Measurements from ENCODE around the gene CES3. TPM values are rescaled to one million over a fixed set of nuclear protein-coding genes. Genes with fewer than 3 reads are reported as not detected.

CES3 gene
- total RNA-seq, 4 donors from 2014 or later, result 28.9 to 227 (median 161) TPM

GRCh38 chr16:67000384-67001351 is 39.6 kb downstream of the CES3 start:
- H3K36me3 ChIP-seq, result no peaks in the 10 kb centered on the region
- H3K9me3 ChIP-seq, result no peaks in the 10 kb centered on the region
- H3K4me3 ChIP-seq, result peak overlapping the region; percentile 53 to 69 (median 62)
- peak overlapping the region; percentile 37 to 69 (median 59) for H3K27ac ChIP-seq
- no peaks in the 10 kb centered on the region for H3K27me3 ChIP-seq
- peak; percentile 66 to 89 (median 78) for DNase-seq
- TF ChIP-seq, protein P1, sequence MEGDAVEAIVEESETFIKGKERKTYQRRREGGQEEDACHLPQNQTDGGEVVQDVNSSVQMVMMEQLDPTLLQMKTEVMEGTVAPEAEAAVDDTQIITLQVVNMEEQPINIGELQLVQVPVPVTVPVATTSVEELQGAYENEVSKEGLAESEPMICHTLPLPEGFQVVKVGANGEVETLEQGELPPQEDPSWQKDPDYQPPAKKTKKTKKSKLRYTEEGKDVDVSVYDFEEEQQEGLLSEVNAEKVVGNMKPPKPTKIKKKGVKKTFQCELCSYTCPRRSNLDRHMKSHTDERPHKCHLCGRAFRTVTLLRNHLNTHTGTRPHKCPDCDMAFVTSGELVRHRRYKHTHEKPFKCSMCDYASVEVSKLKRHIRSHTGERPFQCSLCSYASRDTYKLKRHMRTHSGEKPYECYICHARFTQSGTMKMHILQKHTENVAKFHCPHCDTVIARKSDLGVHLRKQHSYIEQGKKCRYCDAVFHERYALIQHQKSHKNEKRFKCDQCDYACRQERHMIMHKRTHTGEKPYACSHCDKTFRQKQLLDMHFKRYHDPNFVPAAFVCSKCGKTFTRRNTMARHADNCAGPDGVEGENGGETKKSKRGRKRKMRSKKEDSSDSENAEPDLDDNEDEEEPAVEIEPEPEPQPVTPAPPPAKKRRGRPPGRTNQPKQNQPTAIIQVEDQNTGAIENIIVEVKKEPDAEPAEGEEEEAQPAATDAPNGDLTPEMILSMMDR (IDR thresholded peaks at IDR 0.05), result peak in 1 of 6 experiments; percentile 2
- no peak for TF ChIP-seq POLR2A (IDR thresholded peaks at IDR 0.05)
- peaks cover 0 to 14% (median 7%) of the 10 kb centered on the region in 4 donors for H3K4me1 ChIP-seq

- Histone ChIP-seq H3K4me1 (peaks cover 0 to 14% (median 7%) of the 10 kb centered on the region in 4 donors), H3K27ac (no peak overlapping the region), H3K27me3 (no peaks in the 10 kb centered on the region), H3K4me3 (no peak overlapping the region), H3K9me3 (no peaks in the 10 kb centered on the region), H3K36me3 (no peaks in the 10 kb centered on the region)
- no peak for DNase-seq
- TF ChIP-seq, protein P1 (IDR thresholded peaks at IDR 0.05), result no peak
- TF ChIP-seq POLR2A (IDR thresholded peaks at IDR 0.05), result no peak
Measured at GRCh38 chr16:67001726-67002125, 40.7 kb downstream of the CES3 start.

DNA sequence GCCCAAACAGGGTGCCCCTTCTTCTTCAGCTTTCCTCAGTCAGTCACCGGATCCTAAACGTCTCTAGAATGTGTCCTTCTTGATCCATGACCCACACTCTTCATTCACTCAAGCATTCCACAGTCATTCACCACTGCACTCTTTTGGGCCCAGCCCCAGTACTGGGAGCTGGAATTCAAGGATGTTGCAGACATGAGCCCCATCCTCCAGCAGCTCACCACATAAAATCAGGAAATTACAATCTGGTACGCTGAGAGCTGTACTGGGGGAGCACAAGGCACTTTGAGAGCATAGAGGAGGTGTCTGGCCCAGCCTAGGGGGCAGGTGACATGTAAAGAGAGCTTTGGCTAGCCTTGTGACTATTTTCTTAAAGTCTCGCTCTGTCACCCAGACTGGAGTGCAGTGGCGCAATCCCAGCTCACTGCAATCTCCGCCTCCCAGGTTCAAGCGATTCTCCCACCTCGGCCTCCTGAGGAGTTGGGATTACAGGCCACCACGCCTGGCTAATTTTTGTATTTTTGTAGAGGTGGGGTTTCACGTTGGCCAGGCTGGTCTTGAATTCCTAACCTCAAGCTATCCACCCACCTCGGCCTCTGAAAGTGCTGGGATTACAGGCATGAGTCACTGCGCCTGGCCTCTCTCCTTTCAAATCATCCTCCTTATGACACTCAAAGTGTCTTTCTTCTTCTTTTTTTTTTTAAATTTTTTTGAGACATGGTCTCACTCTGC is 46.0 kb downstream of the CES3 start:
- H3K27ac ChIP-seq, result no peak overlapping the region
- H3K9me3 ChIP-seq, result no peaks in the 10 kb centered on the region
- no peaks in the 10 kb centered on the region for H3K27me3 ChIP-seq
- no peaks in the 10 kb centered on the region for H3K36me3 ChIP-seq
- TF ChIP-seq POLR2A (IDR thresholded peaks at IDR 0.05), result no peak
- TF ChIP-seq, protein P1 (IDR thresholded peaks at IDR 0.05), result no peak
- no peaks in the 10 kb centered on the region for H3K4me1 ChIP-seq
- DNase-seq, result no peak
- no peak overlapping the region for H3K4me3 ChIP-seq

- Histone ChIP-seq H3K27me3 (peaks cover 0 to 5% of the 10 kb centered on the region in 2 donors), H3K27ac (no peak overlapping the region), H3K4me3 (no peak overlapping the region), H3K4me1 (peaks cover 0 to 11% (median 8%) of the 10 kb centered on the region in 4 donors), H3K36me3 (no peaks in the 10 kb centered on the region), H3K9me3 (no peaks in the 10 kb centered on the region)
- no peak for DNase-seq
- TF ChIP-seq POLR2A (IDR thresholded peaks at IDR 0.05), result no peak
- TF ChIP-seq, protein P1 (IDR thresholded peaks at IDR 0.05), result no peak
Measured at GRCh38 chr16:67009158-67009557, 48.1 kb downstream of the CES3 start.

GRCh38 chr16:67011274-67011673 is 50.2 kb downstream of the CES3 start:
- Histone ChIP-seq H3K27me3 (peaks cover 0 to 5% of the 10 kb centered on the region in 2 donors), H3K27ac (no peak overlapping the region), H3K36me3 (no peaks in the 10 kb centered on the region), H3K4me3 (no peak overlapping the region), H3K4me1 (peaks cover 0 to 18% (median 14%) of the 10 kb centered on the region in 4 donors), H3K9me3 (no peaks in the 10 kb centered on the region)
- no peak for DNase-seq
- TF ChIP-seq POLR2A (IDR thresholded peaks at IDR 0.05), result no peak
- TF ChIP-seq, protein P1 (IDR thresholded peaks at IDR 0.05), result no peak
